A549 (cell line): ENCODE data around the gene ELF5. TPM values are rescaled to one million over a fixed set of nuclear protein-coding genes. Genes with fewer than 3 reads are reported as not detected.

Experiments
- ATAC-seq, 2 experiments: fragments of 200-7000 bp in 1 of 2; fragments of >200 bp in 1 of 2; cut with Nextera tagmentation in 1 of 2; cut with Tn5 transposase in 1 of 2; 3 replicates each; pipeline versions ENCODE4 v1.8.0 to v1.9.1; 2018 to 2020; ENCODE audit warnings: mild to moderate bottlenecking in 1 of 2, moderate library complexity in 1 of 2
- CTCF ChIA-PET: fragments of 300-600 bp; sonication (Branson Sonifier 250); formaldehyde crosslinking; extraction: SDS; loops from one replicate; lab custom pipeline; 2021; ENCODE audit warnings: antibody characterized with exemption, inconsistent platforms; lab: Yijun Ruan, JAX
- POLR2A ChIA-PET: fragments of 350-600 bp; formaldehyde crosslinking; extraction: SDS; loops from one replicate; lab custom pipeline; 2021; ENCODE audit warnings: antibody characterized with exemption, inconsistent platforms; lab: Yijun Ruan, JAX
- DNase-seq, 2 experiments: peaks; one replicate each; pipeline versions ENCODE4 v3.0.0 to v3.0.0-alpha.2; 2011 to 2016; ENCODE audit warnings: low read depth in 1 of 2, low spot score in 1 of 2
- FAIRE-seq: peaks from 2 replicates; lab custom pipeline; 2011; peaks lifted over from hg19 to GRCh38; lab: Jason Lieb, UNC
- H3K27ac ChIP-seq, 2 experiments: fragments of >200 bp; sonication (Bioruptor Twin); formaldehyde crosslinking; 3 replicates each; pipeline ENCODE4 v1.5.1; 2016 to 2017
- H3K4me1 ChIP-seq: fragments of >200 bp; sonication (Bioruptor Twin); formaldehyde crosslinking; 3 replicates; pipeline ENCODE4 v1.6.1; 2016
- H3K4me2 ChIP-seq: fragments of >200 bp; sonication (Bioruptor Twin); formaldehyde crosslinking; 3 replicates; pipeline ENCODE4 v1.6.1; 2016
- H3K4me3 ChIP-seq: fragments of >200 bp; sonication (Bioruptor Twin); formaldehyde crosslinking; 3 replicates; pipeline ENCODE4 v1.5.1; 2016
- H3K9me3 ChIP-seq: fragments of >200 bp; sonication (Bioruptor Twin); formaldehyde crosslinking; 3 replicates; pipeline ENCODE4 v1.6.1; 2016
- BHLHE40 ChIP-seq: IDR thresholded peaks from 2 replicates; pipeline ENCODE4 v1.6.1; 2012; ENCODE audit warnings: low read depth, low read length, inconsistent platforms
- CBX2 ChIP-seq: fragments of 200-600 bp; sonication (generic); IDR thresholded peaks from 2 replicates; pipeline ENCODE4 v1.6.1; 2016; ENCODE audit warnings: low read depth, mild to moderate bottlenecking, borderline replicate concordance
- CEBPB ChIP-seq, 2 experiments: fragments of >200 bp in 1 of 2; sonication (Bioruptor Twin) in 1 of 2; formaldehyde crosslinking in 1 of 2; IDR thresholded peaks; 2 replicates each; pipeline ENCODE4 v1.6.1; 2012 to 2016
- CHD2 ChIP-seq: fragments of 150-350 bp; IDR thresholded peaks from 2 replicates; pipeline ENCODE4 v1.6.1; 2014; ENCODE audit warnings: low read length; ENCODE audit not compliant: partially characterized antibody
- CHD4 ChIP-seq: fragments of 200-600 bp; sonication (generic); IDR thresholded peaks from 2 replicates; pipeline ENCODE4 v1.6.1; 2016; ENCODE audit warnings: antibody characterized with exemption, mild to moderate bottlenecking, borderline replicate concordance
- CTCF ChIP-seq: fragments of >200 bp; sonication (Bioruptor Twin); formaldehyde crosslinking; IDR thresholded peaks from 3 replicates; pipeline ENCODE4 v1.5.1; 2016
- EP300 ChIP-seq, 2 experiments: fragments of >200 bp; sonication (Bioruptor Twin); formaldehyde crosslinking; IDR thresholded peaks; 2 replicates in 1 of 2; 3 replicates in 1 of 2; pipeline ENCODE4 v1.6.1; 2016 to 2017
- FOSL2 ChIP-seq, 2 experiments: fragments of 450-650 bp in 1 of 2; fragments of >200 bp in 1 of 2; sonication (Bioruptor Twin) in 1 of 2; formaldehyde crosslinking; IDR thresholded peaks; 2 replicates each; pipeline versions ENCODE4 v1.5.0 to v1.6.1; 2016 to 2020; ENCODE audit warnings: mild to moderate bottlenecking in 1 of 2, moderate library complexity in 1 of 2
- HDAC2 ChIP-seq: fragments of 200-600 bp; sonication (generic); IDR thresholded peaks from 2 replicates; pipeline ENCODE4 v1.6.1; 2016
- HOXA7 ChIP-seq: fragments of 250-450 bp; sonication (Bioruptor Pico); IDR thresholded peaks from 2 replicates; pipeline ENCODE4 v1.5.0; 2020; ENCODE audit warnings: mild to moderate bottlenecking, moderate library complexity
- JUN ChIP-seq, 2 experiments: fragments of >200 bp; sonication (Bioruptor Twin); formaldehyde crosslinking; IDR thresholded peaks; 2 replicates in 1 of 2; 3 replicates in 1 of 2; pipeline ENCODE4 v1.6.1; 2016 to 2017
- KDM5A ChIP-seq: fragments of 200-600 bp; sonication (generic); IDR thresholded peaks from 2 replicates; pipeline ENCODE4 v1.6.1; 2016; ENCODE audit warnings: antibody characterized with exemption, mild to moderate bottlenecking
- NFE2L2 ChIP-seq: fragments of 150-350 bp; conservative IDR thresholded peaks from 2 replicates; pipeline ENCODE4 v1.6.1; 2014; ENCODE audit warnings: low read length
- NR3C1 ChIP-seq: fragments of >200 bp; sonication (Bioruptor Twin); formaldehyde crosslinking; IDR thresholded peaks from 3 replicates; pipeline ENCODE4 v1.6.1; 2017
- RAD21 ChIP-seq, 2 experiments: fragments of >200 bp in 1 of 2; sonication (Bioruptor Twin) in 1 of 2; formaldehyde crosslinking in 1 of 2; IDR thresholded peaks in 1 of 2; conservative IDR thresholded peaks in 1 of 2; 2 replicates in 1 of 2; 3 replicates in 1 of 2; pipeline ENCODE4 v1.6.1; 2012 to 2018; ENCODE audit warnings: inconsistent platforms in 1 of 2
- RCOR1 ChIP-seq: fragments of 150-350 bp; IDR thresholded peaks from 2 replicates; pipeline ENCODE4 v1.6.1; 2014; ENCODE audit warnings: antibody characterized with exemption, low read length, low read depth
- TFCP2L1 ChIP-seq: fragments of 250-450 bp; sonication (Bioruptor Pico); IDR thresholded peaks from 2 replicates; pipeline ENCODE4 v1.5.0; 2021; ENCODE audit warnings: mild to moderate bottlenecking
- ZFP36 ChIP-seq: fragments of 450-650 bp; IDR thresholded peaks from 2 replicates; pipeline ENCODE4 v1.6.1; 2014; ENCODE audit warnings: borderline replicate concordance; ENCODE audit not compliant: partially characterized antibody
- WGBS: methylation state at CpG from one replicate; pipeline ENCODE4 v1.1.6; 2017; ENCODE audit errors: missing lambda C conversion rate; 5-methylcytosine and 5-hydroxymethylcytosine counted together
- polyA plus RNA-seq, 4 experiments: library from polyadenylated mRNA; depleted of rRNA in 3 of 4; stranded (reverse); fragments of >200 nt; fragmentation: RNase III in 1 of 4; extraction: RNeasy Plus Mini Kit Qiagen cat#74134 plus additional on column Dnase treatment in 1 of 4; gene quantifications; 2 replicates in 3 of 4; 3 replicates in 1 of 4; pipeline ENCODE4 v1.2.3, GENCODE V29; 2011 to 2017

The ELF5 gene
- polyA plus RNA-seq, 2 of the 4 experiments (the other 2 are of a cell fraction), result 0.04 TPM; not detected in 1

GRCh38 chr11:34530545-34531234 lies 17.1 kb upstream of the ELF5 start:
- DNase-seq (no peak), FAIRE-seq (no peak), ATAC-seq (no peak)
- 70% methylated on average over 3 of the region's 3 CpGs for WGBS
- POLR2A ChIA-PET, result no interaction called here
- CTCF ChIA-PET, result interaction anchor here (0.8 to 1.1 kb wide), 2 partner anchors 10 to 55 kb away, joined by 3 to 4 read pairs; no protein-coding TSS in a partner anchor
- no peak overlapping the region for H3K4me3 ChIP-seq
- H3K4me2 ChIP-seq, result no peak overlapping the region
- 0 out of 3 replicates have a peak, but pooled peaks cover 7% of the 10 kb centered on the region for H3K9me3 ChIP-seq
- TF ChIP-seq HOXA7 (CRISPR knock-in tag) (no peak), CBX2 (no peak), HDAC2 (no peak)
- H3K27ac ChIP-seq, result no peak overlapping the region
- 0 out of 3 replicates have a peak, but pooled peaks cover 6% of the 10 kb centered on the region for H3K4me1 ChIP-seq

- H3K4me3 ChIP-seq, result no peak overlapping the region
- POLR2A ChIA-PET, result no interaction called here
- DNase-seq, result no peak
- TF ChIP-seq CHD4 (no peak), JUN (IDR thresholded peaks at IDR 0.05) (no peak), BHLHE40 (no peak), RAD21 (conservative IDR thresholded peaks at IDR 0.05 in 1 of 2, IDR thresholded peaks at IDR 0.05 in 1 of 2) (no peak)
- TF ChIP-seq, all 56 proteins: peak for 0
- CTCF ChIA-PET, result interaction anchor here (1.0 kb wide), 1 partner anchor 56 kb away, joined by 3 read pairs; no protein-coding TSS in a partner anchor
- ATAC-seq, result no peak
- H3K27ac ChIP-seq, result no peak overlapping the region
- WGBS, result 36% methylated on average over 1 of the region's 1 CpG
- 0 out of 3 replicates have a peak, but pooled peaks cover 6% of the 10 kb centered on the region for H3K4me1 ChIP-seq
- 0 out of 3 replicates have a peak, but pooled peaks cover 1% of the 10 kb centered on the region for H3K9me3 ChIP-seq
- H3K4me2 ChIP-seq, result peak overlapping the region; percentile 21
- FAIRE-seq, result no peak
Observed at GRCh38 chr11:34529643-34530042, 16.0 kb upstream of the ELF5 start.

- ChIA-PET CTCF (interaction anchor here (1.2 to 6.3 kb wide), 3 partner anchors 15 to 58 kb away, joined by 3 to 47 read pairs (median 3); partner anchors contain the start of gene ELF5), POLR2A (no interaction called here)
- Histone ChIP-seq H3K4me3 (no peak overlapping the region), H3K4me1 (0 out of 3 replicates have a peak, but pooled peaks cover 6% of the 10 kb centered on the region), H3K9me3 (no peaks in the 10 kb centered on the region), H3K27ac (no peak overlapping the region), H3K4me2 (no peak overlapping the region)
- WGBS, result 94% methylated on average over 2 of the region's 2 CpGs
- ATAC-seq (no peak), FAIRE-seq (no peak), DNase-seq (no peak)
- TF ChIP-seq KDM5A, result no peak
- TF ChIP-seq HDAC2, result no peak
- TF ChIP-seq NFE2L2, result no peak
- no peak for TF ChIP-seq RCOR1
- TF ChIP-seq CEBPB (IDR thresholded peaks at IDR 0.05), result no peak
- no peak for TF ChIP-seq ZFP36
- no peak for TF ChIP-seq TFCP2L1 (CRISPR knock-in tag)
- TF ChIP-seq EP300 (IDR thresholded peaks at IDR 0.05), result no peak
- no peak for TF ChIP-seq NR3C1
- TF ChIP-seq CHD2, result no peak
- TF ChIP-seq FOSL2 (IDR thresholded peaks at IDR 0.05), result no peak
- TF ChIP-seq FOSL2 (CRISPR knock-in tag; IDR thresholded peaks at IDR 0.05), result no peak
- no peak for TF ChIP-seq CTCF
Observed at GRCh38 chr11:34528072-34528471, 14.5 kb upstream of the ELF5 start.
